ENCODE measurements around the gene ROBO1. TPM values are rescaled to one million over a fixed set of nuclear protein-coding genes. Genes with fewer than 3 reads are reported as not detected.

The ROBO1 gene
- total and polyA plus RNA-seq, 2 of the 8 experiments (the other 6 are each of a cell fraction or from before 2014, with no cell fraction given) = 51.4 to 91.0 TPM

DNA sequence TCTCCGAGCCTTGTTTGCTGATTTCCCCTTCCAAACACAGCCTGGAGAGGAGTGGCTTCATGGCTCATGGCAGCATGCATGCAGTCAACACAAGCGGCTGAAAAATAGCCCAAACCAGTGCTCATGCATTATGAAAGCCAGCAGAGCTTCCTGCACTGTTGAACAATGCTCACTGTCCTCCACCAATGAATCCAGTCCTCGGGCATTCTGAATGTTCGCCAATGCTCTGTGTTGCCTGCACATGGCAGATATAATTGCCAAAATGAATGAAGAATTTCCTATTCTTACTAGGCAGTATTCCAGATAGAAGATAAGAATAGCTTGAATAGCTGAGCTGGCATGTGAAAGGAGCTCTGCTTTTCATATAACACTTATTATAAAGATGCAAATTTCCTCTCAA, 252.7 kb downstream of the ROBO1 start (continued):
- TF ChIP-seq EZH2 (IDR thresholded peaks at IDR 0.05; ENCODE audit: low read depth, low read length, severe bottlenecking) = no peak
- no peak for TF ChIP-seq KDM5A (IDR thresholded peaks at IDR 0.05; ENCODE audit: low read length)
- TF ChIP-seq POLR2AphosphoS5 (IDR thresholded peaks at IDR 0.05; ENCODE audit: low read depth, low read length) = no peak
- no peak for TF ChIP-seq KDM1A (IDR thresholded peaks at IDR 0.05; ENCODE audit: borderline replicate concordance, low read length)
